K562 (cell line): Measurements from ENCODE around the gene MRAS. TPM values are rescaled to one million over a fixed set of nuclear protein-coding genes. Genes with fewer than 3 reads are reported as not detected.

Experiments used
- ATAC-seq: fragments of 200-7000 bp; cut with Tn5 transposase; 3 replicates; pipeline ENCODE4 v1.9.1; 2020; ENCODE audit warnings: moderate library complexity
- BruUV-seq: library from RNA; stranded (reverse); fragments of 400-500 nt; replicated peaks from 2 replicates; lab custom pipeline; 2021; lab: Mats Ljungman, UMichigan
- CTCF ChIA-PET: fragments of 300-600 bp; formaldehyde crosslinking; extraction: SDS; loops from one replicate; lab custom pipeline; 2021; ENCODE audit warnings: low intra/inter-chr PET ratio; lab: Yijun Ruan, JAX
- POLR2A ChIA-PET: fragments of 300-600, 350-650 bp; sonication (Branson Sonifier 250); formaldehyde crosslinking; extraction: SDS; loops from one replicate; lab custom pipeline; 2021; ENCODE audit warnings: antibody characterized with exemption, inconsistent platforms; lab: Yijun Ruan, JAX
- DNase-seq, 4 experiments: peaks; one replicate each; pipeline versions ENCODE4 v3.0.0 to v3.0.0-alpha.2; 2011 to 2018; ENCODE audit warnings: low spot score in 3 of 4, mixed read lengths in 3 of 4; ENCODE audit errors: extremely low read depth in 1 of 4
- FAIRE-seq: peaks from 2 replicates; lab custom pipeline; 2011; peaks lifted over from hg19 to GRCh38; lab: Jason Lieb, UNC
- H2AFZ ChIP-seq: 2 replicates; pipeline ENCODE4 v1.6.0; 2011; ENCODE audit warnings: low read depth, low read length, control low read depth, inconsistent platforms
- H3K27ac ChIP-seq: fragments of 200-600 bp; 3 replicates; pipeline ENCODE4 v1.8.0; 2011; ENCODE audit warnings: low read depth, mild to moderate bottlenecking, control low read depth, inconsistent platforms, low read length, moderate library complexity, mixed read lengths; ENCODE audit errors: extremely low read depth
- H3K27me3 ChIP-seq, 2 experiments: fragments of 300-600 bp in 1 of 2; 2 replicates in 1 of 2; 3 replicates in 1 of 2; pipeline versions ENCODE4 v1.6.0 to v1.8.0; 2011; ENCODE audit warnings: inconsistent platforms in 2 of 2, low read length in 2 of 2, mild to moderate bottlenecking in 1 of 2, mixed read lengths in 1 of 2, moderate library complexity in 1 of 2; ENCODE audit not compliant: control insufficient read depth in 2 of 2, insufficient read depth in 2 of 2
- H3K36me3 ChIP-seq: fragments of 300-600 bp; 3 replicates; pipeline ENCODE4 v1.8.0; 2011; ENCODE audit warnings: mild to moderate bottlenecking, low read length, inconsistent platforms; ENCODE audit not compliant: control insufficient read depth, insufficient read depth
- H3K4me1 ChIP-seq, 2 experiments: fragments of 200-600 bp in 1 of 2; replicated peaks in 1 of 2; 2 replicates in 1 of 2; 3 replicates in 1 of 2; pipeline versions ENCODE4 v1.5.1 to v1.8.0; 2011; ENCODE audit warnings: inconsistent platforms in 2 of 2, low read length in 2 of 2, mild to moderate bottlenecking in 1 of 2, mixed read lengths in 1 of 2, moderate library complexity in 1 of 2; ENCODE audit not compliant: control insufficient read depth in 2 of 2, insufficient read depth in 2 of 2
- H3K4me2 ChIP-seq: 2 replicates; pipeline ENCODE4 v1.6.1; 2011; ENCODE audit warnings: low read length, control low read depth, inconsistent platforms, mixed read lengths; ENCODE audit not compliant: insufficient read depth
- H3K4me3 ChIP-seq: fragments of 200-600 bp; sonication (generic), shearing (Covaris generic); 2 replicates; pipeline ENCODE4 v1.5.1; 2016; ENCODE audit warnings: control low read depth, inconsistent platforms
- H3K79me2 ChIP-seq: fragments of 200-600 bp; 3 replicates; pipeline ENCODE4 v1.8.0; 2011; ENCODE audit warnings: low read length, inconsistent platforms; ENCODE audit not compliant: control insufficient read depth, insufficient read depth
- H3K9ac ChIP-seq, 2 experiments: 2 replicates each; pipeline versions ENCODE4 v1.6.0 to v1.6.1; 2011; ENCODE audit warnings: low read depth in 2 of 2, low read length in 2 of 2, control low read depth in 1 of 2, inconsistent platforms in 1 of 2, mild to moderate bottlenecking in 1 of 2, mixed read lengths in 1 of 2; ENCODE audit not compliant: insufficient read depth in 1 of 2
- H3K9me1 ChIP-seq: one replicate; pipeline ENCODE4 v1.6.0; 2011; ENCODE audit warnings: inconsistent platforms, mild to moderate bottlenecking, low read length, moderate library complexity; ENCODE audit not compliant: control insufficient read depth, insufficient read depth
- H3K9me3 ChIP-seq: replicated peaks from 2 replicates; pipeline ENCODE4 v1.5.1; 2011; ENCODE audit warnings: low read depth, low read length, inconsistent platforms; ENCODE audit not compliant: control insufficient read depth, insufficient read depth
- H4K20me1 ChIP-seq: replicated peaks from 2 replicates; pipeline ENCODE4 v1.6.1; 2011; ENCODE audit warnings: low read length, inconsistent platforms, mixed read lengths; ENCODE audit not compliant: control insufficient read depth, insufficient read depth
- CGGBP1 ChIP-seq: fragments of 250-450 bp; sonication (Bioruptor Pico); IDR thresholded peaks from 2 replicates; pipeline ENCODE4 v1.9.0; 2021; ENCODE audit warnings: mild to moderate bottlenecking
- EGR1 ChIP-seq: fragments of 450-650 bp; conservative IDR thresholded peaks from 2 replicates; pipeline ENCODE4 v1.6.1; 2017; ENCODE audit warnings: mild to moderate bottlenecking
- GABPA ChIP-seq: fragments of 200-800 bp; sonication (Bioruptor generic); conservative IDR thresholded peaks from 2 replicates; pipeline ENCODE4 v1.6.1; 2016; ENCODE audit warnings: low read depth, missing genetic modification characterization, missing compliant biosample characterization
- JUNB ChIP-seq: fragments of 450-650 bp; formaldehyde crosslinking; conservative IDR thresholded peaks from 2 replicates; pipeline ENCODE4 v1.4.0; 2020; ENCODE audit warnings: mild to moderate bottlenecking
- MNT ChIP-seq, 2 experiments: fragments of 450-650 bp; conservative IDR thresholded peaks; 2 replicates each; pipeline ENCODE4 v1.6.1; 2017; ENCODE audit warnings: mild to moderate bottlenecking in 2 of 2, moderate library complexity in 2 of 2
- PHB ChIP-seq: fragments of 250-450 bp; sonication (Bioruptor Pico); IDR thresholded peaks from 2 replicates; pipeline ENCODE4 v1.5.0; 2021
- RFX1 ChIP-seq: fragments of 450-650 bp; IDR thresholded peaks from 2 replicates; pipeline ENCODE4 v1.6.1; 2016; ENCODE audit warnings: mild to moderate bottlenecking, moderate library complexity
- SP1 ChIP-seq: sonication (generic); formaldehyde crosslinking; IDR thresholded peaks from 2 replicates; pipeline ENCODE4 v1.8.1; 2022; ENCODE audit warnings: mild to moderate bottlenecking, missing genetic modification reagents
- TCFL5 ChIP-seq: fragments of 250-450 bp; sonication (Bioruptor Pico); conservative IDR thresholded peaks from 2 replicates; pipeline ENCODE4 v1.6.1; 2021; ENCODE audit warnings: mild to moderate bottlenecking, moderate library complexity, matching md5 sums
- TEAD4 ChIP-seq, 2 experiments: sonication (generic) in 1 of 2; formaldehyde crosslinking in 1 of 2; IDR thresholded peaks; 2 replicates each; pipeline versions ENCODE4 v1.6.1 to v1.8.0; 2012 to 2022; ENCODE audit warnings: borderline replicate concordance in 1 of 2, inconsistent platforms in 1 of 2, low read length in 1 of 2, mild to moderate bottlenecking in 1 of 2, missing genetic modification reagents in 1 of 2
- ZBTB1 ChIP-seq: sonication (generic); formaldehyde crosslinking; IDR thresholded peaks from 2 replicates; pipeline ENCODE4 v1.8.1; 2023; ENCODE audit warnings: missing genetic modification reagents, low read depth, mild to moderate bottlenecking, borderline replicate concordance
- ZNF175 ChIP-seq: fragments of 200-800 bp; sonication (Bioruptor generic); IDR thresholded peaks from 2 replicates; pipeline ENCODE4 v1.6.1; 2016; ENCODE audit warnings: low read depth, mild to moderate bottlenecking, missing genetic modification characterization, missing compliant biosample characterization
- ZNF224 ChIP-seq: sonication (generic); formaldehyde crosslinking; IDR thresholded peaks from 2 replicates; pipeline ENCODE4 v1.8.0; 2022; ENCODE audit warnings: mild to moderate bottlenecking, missing genetic modification reagents
- ZNF444 ChIP-seq: fragments of 250-450 bp; sonication (Bioruptor Pico); IDR thresholded peaks from 2 replicates; pipeline ENCODE4 v1.4.0; 2020; ENCODE audit warnings: mild to moderate bottlenecking, moderate library complexity
- WGBS: fragments of 100-300 bp; shearing (Covaris generic); methylation state at CpG from one replicate; pipeline ENCODE4 v1.1.6; 2016; ENCODE audit warnings: low coverage, mixed read lengths; ENCODE audit not compliant: insufficient coverage; ENCODE audit errors: missing lambda C conversion rate; 5-methylcytosine and 5-hydroxymethylcytosine counted together
- in situ Hi-C: fragments of 300-500 bp; cut with MboI; formaldehyde crosslinking; loops from 4 replicates; pipeline ENCODE4 v1.15.0; 2018; ENCODE audit warnings: inconsistent platforms, mixed read lengths
- intact Hi-C: fragments of 100-400 bp; cut with micrococcal nuclease; formaldehyde crosslinking; loops from 2 replicates; pipeline ENCODE4 v1.14.2; 2022
- polyA plus RNA-seq, 8 experiments: library from polyadenylated mRNA; depleted of rRNA in 4 of 8; stranded (reverse) in 5 of 8; unstranded in 3 of 8; fragments of >200 nt; fragmentation: Nextera tagmentation in 2 of 8; fragmentation: Illumina TruSeq in 1 of 8; extraction: Ambion mirVana in 2 of 8; extraction: Trizol in 1 of 8; gene quantifications; 2 replicates each; pipeline versions ENCODE4 v1.2.1 to v1.2.3, GENCODE V29; 2011 to 2014; ENCODE audit warnings: inconsistent platforms in 1 of 8, missing spikeins in 1 of 8
- total RNA-seq, 7 experiments: library from RNA; depleted of rRNA in 6 of 7; stranded (reverse); fragments of >200 nt in 6 of 7; fragmentation: Illumina TruSeq in 2 of 7; extraction: Trizol in 2 of 7; gene quantifications; 2 replicates each; pipeline versions ENCODE4 v1.2.1 to v1.2.3, GENCODE V29; 2011 to 2021; ENCODE audit warnings: low replicate concordance in 1 of 7

The MRAS gene
- total and polyA plus RNA-seq, 9 of the 15 experiments (the other 6 are each of a cell fraction or from before 2014, with no cell fraction given) = 1.5 to 10.0 (median 5.0) TPM

- POLR2A ChIA-PET = interaction anchor here (1.1 kb wide), 1 partner anchor 10 kb away, joined by 6 read pairs; no protein-coding TSS in a partner anchor
- ATAC-seq (0 out of 3 replicates have a peak, but pooled peaks have one; percentile 34), FAIRE-seq (no peak)
These were observed 19.5 kb downstream of the MRAS start for GRCh38 chr3:138367911-138368310.

GRCh38 chr3:138369151-138369900 lies 20.9 kb downstream of the MRAS start:
- DNase-seq (no peak), FAIRE-seq (no peak), ATAC-seq (no peak)
- Histone ChIP-seq H2AFZ (no peak overlapping the region), H3K36me3 (no peaks in the 10 kb centered on the region), H3K9ac (no peak overlapping the region), H4K20me1 (no peaks in the 10 kb centered on the region), H3K9me1 (no peaks in the 10 kb centered on the region), H3K4me2 (no peak overlapping the region), H3K27me3 (peaks cover 0 to 29% of the 10 kb centered on the region in 2 experiments; a peak in 2 of 5 replicates), H3K4me3 (no peak overlapping the region), H3K79me2 (no peaks in the 10 kb centered on the region), H3K9me3 (no peaks in the 10 kb centered on the region), H3K27ac (no peak overlapping the region), H3K4me1 (no peaks in the 10 kb centered on the region; a peak in 1 of 5 replicates)
- in situ Hi-C loops (no loop called here), intact Hi-C loops (no loop called here)
- no TSS peak for BruUV-seq
- ChIA-PET CTCF (no interaction called here), POLR2A (interaction anchor here (1.0 kb wide), 1 partner anchor 19 kb away, joined by 3 read pairs; no protein-coding TSS in a partner anchor)
- 29% methylated on average over 6 of the region's 8 CpGs for WGBS
- no peak for TF ChIP-seq SP1 (CRISPR knock-in tag)
- no peak for TF ChIP-seq TCFL5 (CRISPR knock-in tag)
- TF ChIP-seq MNT (conservative IDR thresholded peaks at IDR 0.05) = no peak
- no peak for TF ChIP-seq GABPA (tag)
- no peak for TF ChIP-seq JUNB (CRISPR knock-in tag)
- TF ChIP-seq ZNF224 (CRISPR knock-in tag) = no peak
- no peak for TF ChIP-seq ZNF175 (CRISPR knock-in tag)
- TF ChIP-seq PHB (CRISPR knock-in tag) = no peak
- TF ChIP-seq TEAD4 (IDR thresholded peaks at IDR 0.05; ENCODE audit: low read length) = no peak
- TF ChIP-seq TEAD4 (CRISPR knock-in tag; IDR thresholded peaks at IDR 0.05; ENCODE audit: borderline replicate concordance) = no peak
- TF ChIP-seq ZNF444 = no peak

More at GRCh38 chr3:138367911-138368310, 19.5 kb downstream of the MRAS start:
- no peaks in the 10 kb centered on the region for H3K9me1 ChIP-seq
- peak in 3 of 4 experiments; percentile 23 to 42 (median 35) for DNase-seq
- BruUV-seq = no TSS peak
- peak; percentile 35; the same call in 1 of the 2 replicates for TF ChIP-seq EGR1
- TF ChIP-seq RFX1 = peak; percentile 89
- TF ChIP-seq ZBTB1 = no peak
- no peak for TF ChIP-seq CGGBP1 (CRISPR knock-in tag)
- no peak overlapping the region for H2AFZ ChIP-seq
- in situ Hi-C loops (no loop called here), intact Hi-C loops (no loop called here)
- H3K4me2 ChIP-seq = no peak overlapping the region
- no peaks in the 10 kb centered on the region for H3K9me3 ChIP-seq
- H3K9ac ChIP-seq = no peak overlapping the region
- no peaks in the 10 kb centered on the region for H3K36me3 ChIP-seq
- H3K4me3 ChIP-seq = no peak overlapping the region
- no peaks in the 10 kb centered on the region for H3K79me2 ChIP-seq
- no peak overlapping the region for H3K27ac ChIP-seq
- 25% methylated on average over 2 of the region's 5 CpGs for WGBS
- CTCF ChIA-PET = no interaction called here
- no peaks in the 10 kb centered on the region for H4K20me1 ChIP-seq
- peaks cover 0 to 34% of the 10 kb centered on the region in 2 experiments; a peak in 3 of 5 replicates for H3K27me3 ChIP-seq
- H3K4me1 ChIP-seq = no peaks in the 10 kb centered on the region; a peak in 2 of 5 replicates
